ENCODE measurements around the gene DVL2.

The DVL2 gene

GRCh38 chr17:7176107-7176840 is 58.0 kb downstream of the DVL2 start:
- TF ChIP-seq GATA2 (IDR thresholded peaks at IDR 0.05; ENCODE audit: low read depth, low read length) = no peak
- TF ChIP-seq GATA3 (IDR thresholded peaks at IDR 0.05; ENCODE audit: low read depth, low read length) = no peak
